Mesodermal cell (in vitro differentiated cells): Measurements from ENCODE around the gene AMBN.

Source experiments
- H3K27ac ChIP-seq: 2 replicates; pipeline ENCODE4 v1.7.0; 2013; ENCODE audit warnings: mild to moderate bottlenecking, low read depth, low read length, moderate library complexity; ENCODE audit not compliant: severe bottlenecking
- H3K36me3 ChIP-seq: 2 replicates; pipeline ENCODE4 v1.7.1; 2013; ENCODE audit warnings: mild to moderate bottlenecking, low read length, moderate library complexity; ENCODE audit not compliant: control insufficient read depth, insufficient read depth
- H3K4me1 ChIP-seq: one replicate; pipeline ENCODE4 v1.7.1; 2013; ENCODE audit warnings: mild to moderate bottlenecking, low read length; ENCODE audit not compliant: insufficient read depth, control insufficient read depth, poor library complexity, severe bottlenecking
- H3K4me3 ChIP-seq: 2 replicates; pipeline ENCODE4 v1.7.0; 2013; ENCODE audit warnings: low read length, control low read depth, mild to moderate bottlenecking; ENCODE audit not compliant: insufficient read depth, poor library complexity, severe bottlenecking; ENCODE audit errors: extremely low read depth
- H3K9me3 ChIP-seq: 2 replicates; pipeline ENCODE4 v1.7.1; 2013; ENCODE audit warnings: mild to moderate bottlenecking, low read length, moderate library complexity; ENCODE audit not compliant: control insufficient read depth
- WGBS, 2 experiments: methylation state at CpG; one replicate each; pipeline ENCODE4 v1.1.5; 2013; ENCODE audit warnings: missing lambda C conversion rate in 2 of 2; ENCODE audit not compliant: insufficient coverage in 2 of 2; 5-methylcytosine and 5-hydroxymethylcytosine counted together

The AMBN gene

GRCh38 chr4:70608324-70608723 lies 16.3 kb downstream of the AMBN start:
- H3K36me3 ChIP-seq: no peaks in the 10 kb centered on the region
- WGBS, 2 experiments: 83 to 100% methylated on average over 1 of the region's 2 CpGs

GRCh38 chr4:70613306-70614183 lies 21.5 kb downstream of the AMBN start:
- Histone ChIP-seq H3K9me3 (no peaks in the 10 kb centered on the region), H3K4me3 (no peak overlapping the region), H3K27ac (peak overlapping the region; percentile 62), H3K36me3 (no peaks in the 10 kb centered on the region), H3K4me1 (no peaks in the 10 kb centered on the region)
- WGBS, 2 experiments: 88 to 100% methylated on average over 3 to 6 of the region's 9 CpGs

More at GRCh38 chr4:70608324-70608723, 16.3 kb downstream of the AMBN start:
- H3K27ac ChIP-seq: no peak overlapping the region
- H3K4me1 ChIP-seq: no peaks in the 10 kb centered on the region
- no peak overlapping the region for H3K4me3 ChIP-seq
- H3K9me3 ChIP-seq: no peaks in the 10 kb centered on the region

- 100% methylated on average over 2 of the region's 3 CpGs for WGBS, 2 experiments
- Histone ChIP-seq H3K27ac (peak overlapping the region; percentile 62), H3K4me1 (no peaks in the 10 kb centered on the region), H3K4me3 (no peak overlapping the region), H3K9me3 (no peaks in the 10 kb centered on the region), H3K36me3 (no peaks in the 10 kb centered on the region)
These were observed 22.1 kb downstream of the AMBN start for GRCh38 chr4:70614184-70614555.

- Histone ChIP-seq H3K4me3 (no peak overlapping the region), H3K9me3 (no peaks in the 10 kb centered on the region), H3K36me3 (no peaks in the 10 kb centered on the region), H3K4me1 (no peaks in the 10 kb centered on the region), H3K27ac (no peak overlapping the region)
- 100% methylated on average over 3 of the region's 4 CpGs for WGBS, 2 experiments
These were observed 27.2 kb downstream of the AMBN start for GRCh38 chr4:70619288-70619687.

GRCh38 chr4:70619778-70620177 lies 27.7 kb downstream of the AMBN start:
- no peaks in the 10 kb centered on the region for H3K4me1 ChIP-seq
- H3K9me3 ChIP-seq: no peaks in the 10 kb centered on the region
- no CpG with 5 or more reads among the region's 2 CpGs for WGBS, 2 experiments
- H3K36me3 ChIP-seq: no peaks in the 10 kb centered on the region
- H3K27ac ChIP-seq: no peak overlapping the region
- H3K4me3 ChIP-seq: no peak overlapping the region

GRCh38 chr4:70623323-70623722 lies 31.3 kb downstream of the AMBN start:
- 100% methylated on average over 1 of the region's 3 CpGs; no CpG with 5 or more reads in 1 of the 2 experiments for WGBS, 2 experiments
- no peak overlapping the region for H3K27ac ChIP-seq
- H3K36me3 ChIP-seq: no peaks in the 10 kb centered on the region
- H3K9me3 ChIP-seq: no peaks in the 10 kb centered on the region
- H3K4me3 ChIP-seq: no peak overlapping the region
- no peaks in the 10 kb centered on the region for H3K4me1 ChIP-seq

- no CpG with 5 or more reads among the region's 1 CpG for WGBS, 2 experiments
- no peaks in the 10 kb centered on the region for H3K4me1 ChIP-seq
- H3K36me3 ChIP-seq: no peaks in the 10 kb centered on the region
- H3K9me3 ChIP-seq: no peaks in the 10 kb centered on the region
- no peak overlapping the region for H3K4me3 ChIP-seq
- H3K27ac ChIP-seq: no peak overlapping the region
These were observed 32.3 kb downstream of the AMBN start for GRCh38 chr4:70624226-70624793.

GRCh38 chr4:70627620-70628019 lies 35.6 kb downstream of the AMBN start:
- Histone ChIP-seq H3K36me3 (no peaks in the 10 kb centered on the region), H3K4me1 (peaks cover 12% of the 10 kb centered on the region), H3K9me3 (no peaks in the 10 kb centered on the region), H3K27ac (no peak overlapping the region), H3K4me3 (no peak overlapping the region)
- WGBS, 2 experiments: 100% methylated on average over 1 of the region's 1 CpG; no CpG with 5 or more reads in 1 of the 2 experiments

- Histone ChIP-seq H3K27ac (no peak within 1 kb of the TSS), H3K4me3 (no peak within 1 kb of the TSS), H3K4me1 (peaks cover 12% of the 10 kb centered on the region), H3K9me3 (no peaks in the 10 kb centered on the region), H3K36me3 (no peaks in the 10 kb centered on the region)
- WGBS, 2 experiments: 80% methylated on average over 1 of the region's 2 CpGs; no CpG with 5 or more reads in 1 of the 2 experiments
These were observed 36.4 kb downstream of the AMBN start, which contains the start of gene ENAM for GRCh38 chr4:70628444-70628843. TSS of gene ENAM (plus strand) at chr4:70628744. CDS start at chr4:70629501, 757 bp downstream.

GRCh38 chr4:70629469-70630090 lies 37.5 kb downstream of the AMBN start:
- Histone ChIP-seq H3K36me3 (no peaks in the 10 kb centered on the region), H3K4me1 (peaks cover 12% of the 10 kb centered on the region), H3K4me3 (no peak overlapping the region), H3K9me3 (no peaks in the 10 kb centered on the region), H3K27ac (no peak overlapping the region)
- no CpG with 5 or more reads among the region's 1 CpG for WGBS, 2 experiments
